ENCODE results near the gene ZFYVE21.
"Not testable (repeated sequence)": the region's sequence is repeated elsewhere in the genome, so short reads cannot be mapped to it uniquely, and the experiment has no call there.

Gene ZFYVE21

GRCh38 chr14:103690332-103690731 lies 25.3 kb upstream of the ZFYVE21 start:
- TF ChIP-seq CTCF (IDR thresholded peaks at IDR 0.05; ENCODE audit: control extremely low read depth, extremely low read depth, low read depth, missing control alignments), result no peak
- ChIA-PET CTCF (interaction anchor here (1.7 kb wide), 1 partner anchor 11 kb away, joined by 7 read pairs; no protein-coding TSS in a partner anchor), POLR2A (no interaction called here)
- DNase-seq (ENCODE audit: extremely low spot score), result no peak

- DNase-seq (ENCODE audit: extremely low spot score), result not testable (repeated sequence)
- CTCF ChIA-PET, result interaction anchor here (0.9 to 1.7 kb wide), 2 partner anchors 12 to 14 kb away, joined by 3 to 7 read pairs; no protein-coding TSS in a partner anchor
- POLR2A ChIA-PET, result interaction anchor here (0.6 to 0.7 kb wide), 2 partner anchors 22 to 163 kb away, joined by 3 to 7 read pairs; partner anchors contain the start of gene TRMT61A
Observed at GRCh38 chr14:103691655-103692054, 24.0 kb upstream of the ZFYVE21 start.

- ChIA-PET POLR2A (no interaction called here), CTCF (interaction anchor here (0.9 kb wide), 1 partner anchor 15 kb away, joined by 3 read pairs; no protein-coding TSS in a partner anchor)
- TF ChIP-seq CTCF (IDR thresholded peaks at IDR 0.05; ENCODE audit: control extremely low read depth, extremely low read depth, low read depth, missing control alignments), result no peak
- DNase-seq (ENCODE audit: extremely low spot score), result no peak
Observed at GRCh38 chr14:103692159-103692558, 23.5 kb upstream of the ZFYVE21 start.

GRCh38 chr14:103692871-103693270 lies 22.7 kb upstream of the ZFYVE21 start:
- ChIA-PET POLR2A (no interaction called here), CTCF (no interaction called here)
- DNase-seq (ENCODE audit: extremely low spot score), result no peak
- TF ChIP-seq CTCF (IDR thresholded peaks at IDR 0.05; ENCODE audit: control extremely low read depth, extremely low read depth, low read depth, missing control alignments), result no peak

GRCh38 chr14:103693515-103693914 lies 22.1 kb upstream of the ZFYVE21 start:
- CTCF ChIA-PET, result no interaction called here
- no peak for TF ChIP-seq CTCF (IDR thresholded peaks at IDR 0.05; ENCODE audit: control extremely low read depth, extremely low read depth, low read depth, missing control alignments)
- DNase-seq (ENCODE audit: extremely low spot score), result no peak
- POLR2A ChIA-PET, result no interaction called here

- DNase-seq (ENCODE audit: extremely low spot score), result no peak
- CTCF ChIA-PET, result interaction anchor here (1.3 kb wide), 2 partner anchors 12 to 24 kb away, joined by 3 read pairs; no protein-coding TSS in a partner anchor
- POLR2A ChIA-PET, result interaction anchor here (1.1 kb wide), 1 partner anchor 219 kb away, joined by 5 read pairs; no protein-coding TSS in a partner anchor
- no peak for TF ChIP-seq CTCF (IDR thresholded peaks at IDR 0.05; ENCODE audit: control extremely low read depth, extremely low read depth, low read depth, missing control alignments)
Observed at GRCh38 chr14:103694572-103695026, 21.0 kb upstream of the ZFYVE21 start.

- no peak for DNase-seq (ENCODE audit: extremely low spot score)
- CTCF ChIA-PET, result interaction anchor here (1.3 kb wide), 3 partner anchors 9 to 23 kb away, joined by 3 to 4 read pairs (median 3); no protein-coding TSS in a partner anchor
- TF ChIP-seq CTCF (IDR thresholded peaks at IDR 0.05; ENCODE audit: control extremely low read depth, extremely low read depth, low read depth, missing control alignments), result no peak
- POLR2A ChIA-PET, result no interaction called here
Observed at GRCh38 chr14:103695296-103696069, 20.1 kb upstream of the ZFYVE21 start.

All from GM10248 (cell line).